Cerebellar nuclear complex (tissue), 1 donor: ENCODE measurements around the gene TAS1R2.
"Not testable (repeated sequence)": the region's sequence is repeated elsewhere in the genome, so short reads cannot be mapped to it uniquely, and the experiment has no call there.

Source experiments
- DNase-seq, 2 experiments: peaks; one replicate each; lab custom pipeline; 2025; lab: John Stamatoyannopoulos, UW

The TAS1R2 gene

DNA sequence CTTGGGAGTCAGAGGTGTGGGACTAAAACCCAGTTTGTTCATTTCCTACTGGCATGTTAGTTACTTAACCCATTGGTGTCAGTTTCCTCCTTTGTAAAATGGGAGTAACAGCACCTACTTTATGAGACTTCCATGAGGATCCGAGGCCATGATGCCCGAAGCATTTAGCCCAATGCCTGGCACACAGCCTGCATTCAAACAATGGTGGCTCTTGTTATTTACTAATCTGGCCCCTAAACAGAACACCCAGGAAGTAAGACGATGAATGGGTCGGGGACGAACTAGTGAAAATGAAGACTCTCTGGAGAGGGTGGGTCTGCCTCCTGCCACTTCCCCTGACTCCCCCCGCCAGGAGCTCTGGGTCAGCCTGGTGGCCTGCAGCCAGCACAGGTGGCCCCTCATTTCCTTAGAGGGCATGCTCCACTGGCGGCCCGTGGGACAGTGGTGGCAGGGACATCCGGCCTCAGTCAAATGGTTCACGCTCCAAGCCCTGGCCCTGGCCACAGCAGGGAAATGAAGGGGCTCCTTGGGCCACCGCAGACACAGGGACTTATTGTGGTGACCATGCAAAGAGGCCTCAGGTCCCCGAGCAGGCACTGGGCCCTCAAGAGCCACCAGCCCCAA lies 9.5 kb upstream of the TAS1R2 start:
- DNase-seq = no peak

DNA sequence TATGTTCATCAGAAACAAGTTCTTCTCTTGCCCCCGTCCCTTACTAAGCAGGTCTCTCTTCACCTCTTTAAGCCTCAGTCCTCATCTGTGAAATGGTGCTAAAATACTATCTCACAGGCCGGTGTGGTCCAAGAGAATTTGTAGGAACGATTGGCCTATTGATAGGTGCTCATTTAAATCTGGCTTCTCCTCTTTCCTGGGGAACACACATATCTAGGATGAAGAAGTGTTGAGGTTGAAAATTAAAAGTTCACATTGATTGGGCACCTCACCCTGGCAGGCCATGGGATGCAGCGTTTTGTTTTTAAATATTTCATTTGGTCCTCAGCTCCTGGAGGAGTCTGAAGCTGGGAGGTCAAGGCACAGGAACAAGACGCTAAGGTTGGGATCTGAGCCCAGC lies 8.9 kb upstream of the TAS1R2 start:
- no peak for DNase-seq

- DNase-seq = no peak
These were observed 7.4 kb upstream of the TAS1R2 start for GRCh38 chr1:18866846-18867245.

DNA sequence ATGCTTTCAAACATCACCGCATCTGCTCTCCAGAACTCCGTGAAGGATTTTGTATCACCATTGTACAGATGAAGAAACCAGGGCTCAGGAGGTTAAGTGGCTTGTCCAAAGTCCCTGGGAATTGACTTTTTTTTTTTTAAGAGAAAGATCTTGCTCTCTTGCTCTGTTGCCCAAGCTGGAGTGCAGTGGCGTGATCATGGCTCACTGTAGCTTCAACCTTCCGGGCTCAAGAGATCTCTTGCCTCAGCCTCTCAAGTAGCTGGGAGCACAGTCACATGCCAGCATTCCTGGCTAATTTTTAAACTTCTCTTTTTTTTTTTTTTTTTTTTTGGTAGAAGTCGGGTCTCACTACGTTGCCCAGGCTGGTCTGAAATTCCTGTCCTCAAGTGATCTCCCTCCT lies 6.9 kb upstream of the TAS1R2 start:
- no peak for DNase-seq

- no peak for DNase-seq
These were observed 5.7 kb upstream of the TAS1R2 start for GRCh38 chr1:18865176-18865575.

GRCh38 chr1:18861590-18861989 lies 2.1 kb upstream of the TAS1R2 start:
- no peak for DNase-seq

- DNase-seq = no peak
These were observed 1.6 kb upstream of the TAS1R2 start for GRCh38 chr1:18861082-18861481.

DNA sequence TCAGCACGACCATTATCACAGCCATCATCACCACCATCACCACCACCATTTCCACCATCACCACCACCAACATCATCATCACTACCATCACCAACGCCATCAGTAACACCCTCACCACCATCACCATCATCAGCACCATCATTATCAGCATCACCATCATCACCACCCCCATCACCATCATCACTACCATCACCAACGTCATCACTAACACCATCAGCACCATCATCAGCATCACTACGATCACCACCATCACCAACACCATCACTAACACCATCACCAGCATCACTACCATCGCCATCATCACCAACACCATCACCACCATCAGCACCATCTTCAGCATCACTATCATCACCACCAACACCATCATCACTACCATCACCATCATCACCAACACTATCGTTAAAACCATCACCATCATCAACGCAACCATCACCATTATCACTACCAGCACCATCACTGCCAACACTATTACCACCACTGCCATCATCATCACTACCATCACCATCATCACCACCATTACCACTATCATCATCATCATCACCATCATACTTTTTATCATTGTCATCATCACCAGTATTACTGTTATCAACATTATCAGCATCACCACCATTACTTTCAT lies 1.3 kb downstream of the TAS1R2 start:
- no peak for DNase-seq

DNA sequence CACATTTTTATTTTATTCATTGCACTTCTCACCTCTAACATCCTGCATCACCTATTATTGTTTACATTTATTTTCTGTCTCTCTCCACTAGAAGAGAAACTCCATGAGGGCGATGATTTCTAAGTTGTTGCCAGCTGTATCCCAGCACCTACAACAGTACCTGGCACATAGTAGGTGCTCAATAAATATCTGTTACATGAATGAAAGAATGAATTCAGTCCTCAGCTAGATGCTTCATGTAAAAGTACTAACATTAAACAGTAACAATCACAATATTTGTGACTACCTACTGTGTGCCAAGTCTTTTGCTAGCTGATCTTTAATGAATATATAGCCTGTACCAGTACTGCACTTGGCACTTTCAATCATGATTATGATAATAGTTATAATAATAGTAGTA lies 3.0 kb downstream of the TAS1R2 start:
- DNase-seq = no peak

GRCh38 chr1:18855573-18855972 lies 3.9 kb downstream of the TAS1R2 start:
- DNase-seq = no peak

GRCh38 chr1:18854331-18855025 lies 5.0 kb downstream of the TAS1R2 start:
- no peak for DNase-seq

DNA sequence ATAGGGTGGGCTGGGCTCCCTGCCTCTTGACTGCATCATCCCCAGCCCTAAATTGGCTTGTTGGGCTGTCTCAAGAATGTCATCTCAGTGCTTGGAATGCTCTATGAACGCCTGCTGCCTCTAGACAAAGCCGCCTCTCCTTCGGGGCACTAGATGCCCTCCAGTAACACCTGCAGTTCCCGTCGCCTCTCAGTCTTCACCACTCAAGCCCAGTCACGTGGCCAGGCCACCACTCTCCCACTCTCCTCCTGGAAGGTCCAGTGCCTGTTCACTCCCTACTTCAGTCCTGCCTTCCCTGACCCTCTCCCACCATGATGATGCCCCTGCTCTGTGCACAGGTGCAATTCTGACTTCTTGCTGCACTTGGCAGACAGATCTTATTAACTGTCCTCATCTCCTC lies 7.0 kb downstream of the TAS1R2 start:
- DNase-seq = no peak

- DNase-seq = no peak
These were observed 10.2 kb downstream of the TAS1R2 start for GRCh38 chr1:18849261-18849711.

GRCh38 chr1:18847723-18848122 lies 11.7 kb downstream of the TAS1R2 start:
- not testable (repeated sequence) for DNase-seq

- no peak for DNase-seq
These were observed 19.3 kb downstream of the TAS1R2 start for GRCh38 chr1:18840145-18840544.

GRCh38 chr1:18836654-18837053 lies 22.8 kb downstream of the TAS1R2 start:
- no peak for DNase-seq

DNA sequence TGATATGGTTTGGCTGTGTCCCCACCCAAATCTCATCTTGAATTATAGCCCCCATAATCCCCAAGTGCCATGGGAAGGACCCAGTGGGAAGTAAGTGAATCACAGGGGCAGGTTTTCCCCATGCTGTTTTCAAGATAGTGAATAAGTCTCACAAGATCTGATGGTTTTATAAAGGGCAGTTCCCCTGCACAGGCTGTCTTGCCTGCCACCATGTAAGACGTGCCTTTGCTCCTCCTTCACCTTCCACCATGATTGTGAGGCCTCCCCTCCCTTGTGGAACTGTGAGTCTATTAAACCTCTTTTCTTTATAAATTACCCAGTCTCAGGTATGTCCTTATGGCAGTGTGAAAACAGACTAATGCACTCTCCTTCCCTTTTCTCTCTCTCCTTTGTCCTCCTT lies 27.1 kb downstream of the TAS1R2 start:
- not testable (repeated sequence) for DNase-seq

GRCh38 chr1:18831656-18832055 lies 27.8 kb downstream of the TAS1R2 start:
- DNase-seq = no peak

DNA sequence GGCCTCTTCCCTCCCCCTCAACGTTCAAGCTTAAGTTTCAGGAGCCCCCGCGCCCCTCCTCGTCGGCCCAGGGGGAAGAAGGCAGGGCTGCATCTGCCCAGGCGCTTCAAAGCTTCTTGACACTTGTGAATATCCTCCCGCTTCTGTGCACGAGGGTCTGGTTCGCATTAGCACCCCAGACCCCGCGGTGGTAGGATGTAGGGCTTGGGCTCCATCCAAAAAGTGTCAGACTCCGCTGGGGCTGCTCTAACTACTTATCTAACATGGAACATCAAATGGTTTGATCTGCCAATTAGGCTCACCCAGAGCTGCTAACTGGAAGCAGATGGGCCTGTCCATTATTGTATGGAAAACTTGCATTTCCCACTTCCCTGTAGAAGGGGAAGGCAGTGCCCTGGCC lies 28.9 kb downstream of the TAS1R2 start:
- no peak for DNase-seq

GRCh38 chr1:18829671-18830070 lies 29.8 kb downstream of the TAS1R2 start:
- DNase-seq = no peak

- DNase-seq = no peak
These were observed 31.2 kb downstream of the TAS1R2 start for GRCh38 chr1:18828224-18828623.

GRCh38 chr1:18823438-18823837 lies 36.0 kb downstream of the TAS1R2 start:
- DNase-seq = no peak
